ENCODE results near the gene PRH1. TPM values are rescaled to one million over a fixed set of nuclear protein-coding genes. Genes with fewer than 3 reads are reported as not detected.

Gene PRH1
- total and polyA plus RNA-seq, 8 donors = 1.5 to 77.6 (median 16.9) TPM

DNA sequence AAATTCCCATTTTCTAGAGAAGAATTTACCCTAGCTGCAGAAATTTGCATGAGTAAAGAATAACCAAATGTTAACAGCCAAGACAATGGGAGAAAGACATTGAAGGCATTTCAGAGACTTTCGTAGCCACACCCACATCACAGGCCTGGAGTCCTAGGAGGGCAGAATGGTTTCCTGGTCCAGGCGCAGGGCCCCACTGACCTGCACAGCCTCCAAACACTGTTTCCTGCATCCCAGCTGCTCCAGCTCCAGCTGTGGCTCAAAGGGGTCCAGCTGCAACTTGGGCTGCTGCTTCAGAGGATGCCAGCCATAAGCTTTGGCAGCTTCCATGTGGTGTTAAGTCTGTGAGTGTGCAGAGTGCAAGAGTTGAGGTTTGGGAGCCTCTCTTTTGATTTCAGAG lies 28.2 kb downstream of the PRH1 start:
- Histone ChIP-seq H3K27me3 (no peaks in the 10 kb centered on the region), H3K4me3 (no peak overlapping the region), H3K27ac (no peak overlapping the region), H3K4me1 (no peaks in the 10 kb centered on the region), H3K9me3 (peaks cover 6 to 33% (median 18%) of the 10 kb centered on the region in 4 donors), H3K36me3 (peaks cover 0 to 24% (median 18%) of the 10 kb centered on the region in 4 donors)
- no peak for DNase-seq
- intact Hi-C loops (cut with DNase I; ENCODE audit: low total_unique reads) = no loop called here
- no peak for TF ChIP-seq POLR2A (IDR thresholded peaks at IDR 0.05)
- TF ChIP-seq POLR2AphosphoS5 (IDR thresholded peaks at IDR 0.05) = no peak
- TF ChIP-seq EP300 (IDR thresholded peaks at IDR 0.05) = no peak
- TF ChIP-seq, protein P1, sequence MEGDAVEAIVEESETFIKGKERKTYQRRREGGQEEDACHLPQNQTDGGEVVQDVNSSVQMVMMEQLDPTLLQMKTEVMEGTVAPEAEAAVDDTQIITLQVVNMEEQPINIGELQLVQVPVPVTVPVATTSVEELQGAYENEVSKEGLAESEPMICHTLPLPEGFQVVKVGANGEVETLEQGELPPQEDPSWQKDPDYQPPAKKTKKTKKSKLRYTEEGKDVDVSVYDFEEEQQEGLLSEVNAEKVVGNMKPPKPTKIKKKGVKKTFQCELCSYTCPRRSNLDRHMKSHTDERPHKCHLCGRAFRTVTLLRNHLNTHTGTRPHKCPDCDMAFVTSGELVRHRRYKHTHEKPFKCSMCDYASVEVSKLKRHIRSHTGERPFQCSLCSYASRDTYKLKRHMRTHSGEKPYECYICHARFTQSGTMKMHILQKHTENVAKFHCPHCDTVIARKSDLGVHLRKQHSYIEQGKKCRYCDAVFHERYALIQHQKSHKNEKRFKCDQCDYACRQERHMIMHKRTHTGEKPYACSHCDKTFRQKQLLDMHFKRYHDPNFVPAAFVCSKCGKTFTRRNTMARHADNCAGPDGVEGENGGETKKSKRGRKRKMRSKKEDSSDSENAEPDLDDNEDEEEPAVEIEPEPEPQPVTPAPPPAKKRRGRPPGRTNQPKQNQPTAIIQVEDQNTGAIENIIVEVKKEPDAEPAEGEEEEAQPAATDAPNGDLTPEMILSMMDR (IDR thresholded peaks at IDR 0.05) = no peak
- 85 to 100% (median 92%) methylated on average over 2 of the region's 2 CpGs for WGBS, 5 donors

DNA sequence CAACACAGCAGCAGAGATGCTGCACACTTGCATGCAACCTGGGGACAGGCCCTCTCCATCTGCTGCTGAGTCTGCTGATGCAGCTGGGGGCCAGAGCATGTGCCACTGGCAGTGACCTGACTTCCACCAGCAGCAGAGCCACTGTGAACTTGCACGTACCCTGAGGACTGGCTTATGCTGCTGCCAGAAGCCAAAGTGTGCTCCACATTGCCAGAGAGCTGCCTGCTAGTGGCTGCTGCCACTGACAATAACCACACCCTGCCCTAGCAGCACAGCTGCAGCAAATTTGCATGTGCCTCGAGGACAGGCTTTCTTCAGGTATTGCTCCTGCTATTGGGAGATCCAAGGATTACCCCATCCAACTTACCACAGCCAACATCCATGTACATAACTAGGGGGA lies 30.3 kb downstream of the PRH1 start:
- no peak for TF ChIP-seq POLR2A (IDR thresholded peaks at IDR 0.05)
- TF ChIP-seq, protein P1 (IDR thresholded peaks at IDR 0.05) = no peak
- TF ChIP-seq EP300 (IDR thresholded peaks at IDR 0.05) = no peak
- no peak for TF ChIP-seq POLR2AphosphoS5 (IDR thresholded peaks at IDR 0.05)
- intact Hi-C loops (cut with DNase I; ENCODE audit: low total_unique reads) = no loop called here
- Histone ChIP-seq H3K4me3 (no peak overlapping the region), H3K27me3 (no peaks in the 10 kb centered on the region), H3K27ac (no peak overlapping the region), H3K36me3 (peaks cover 0 to 19% (median 13%) of the 10 kb centered on the region in 4 donors), H3K9me3 (peaks cover 6 to 30% (median 18%) of the 10 kb centered on the region in 4 donors), H3K4me1 (no peaks in the 10 kb centered on the region)
- WGBS, 5 donors = 60 to 89% (median 82%) methylated on average over 1 to 2 of the region's 2 CpGs
- no peak for DNase-seq

DNA sequence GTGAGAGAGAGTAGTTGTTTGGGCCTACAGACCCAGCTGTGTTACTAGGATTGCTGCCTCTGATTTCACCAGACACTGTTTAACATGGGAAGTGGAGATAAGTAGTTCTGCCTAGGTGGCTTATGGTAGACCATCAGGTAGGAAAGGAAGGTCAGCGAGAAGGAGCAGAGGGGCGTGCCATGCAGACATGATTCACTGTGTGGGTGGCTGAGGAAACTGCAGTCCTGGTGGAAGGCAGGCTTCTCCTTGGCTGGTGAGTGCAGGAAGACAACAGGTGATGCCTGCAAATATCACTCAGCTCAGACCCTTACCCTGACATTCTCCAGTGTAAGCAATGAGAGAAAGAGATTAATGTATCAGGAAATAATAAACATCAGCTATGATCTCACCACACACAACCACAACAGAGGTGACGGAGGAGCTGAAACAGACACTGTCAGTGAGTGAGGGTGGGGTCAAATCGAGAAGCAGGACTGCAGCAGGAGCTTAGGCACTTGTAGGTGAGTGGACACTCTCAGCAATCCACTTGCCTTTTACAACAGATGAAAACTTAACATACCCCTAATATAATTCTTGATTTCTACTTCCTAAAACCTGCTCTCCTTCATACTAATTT lies 32.7 kb downstream of the PRH1 start:
- TF ChIP-seq POLR2A (IDR thresholded peaks at IDR 0.05) (no peak), EP300 (IDR thresholded peaks at IDR 0.05) (no peak), POLR2AphosphoS5 (IDR thresholded peaks at IDR 0.05) (no peak)
- TF ChIP-seq, protein P1 (IDR thresholded peaks at IDR 0.05) = no peak
- H3K4me1 ChIP-seq = no peaks in the 10 kb centered on the region
- H3K4me3 ChIP-seq = no peak overlapping the region
- H3K27ac ChIP-seq = no peak overlapping the region
- no peaks in the 10 kb centered on the region for H3K27me3 ChIP-seq
- H3K9me3 ChIP-seq = peaks cover 6 to 10% (median 8%) of the 10 kb centered on the region in 4 donors
- intact Hi-C loops (cut with DNase I; ENCODE audit: low total_unique reads) = no loop called here
- WGBS, 5 donors = 82 to 89% (median 87%) methylated on average over 4 of the region's 4 CpGs
- H3K36me3 ChIP-seq = peaks cover 0 to 18% (median 16%) of the 10 kb centered on the region in 4 donors
- no peak for DNase-seq

DNA sequence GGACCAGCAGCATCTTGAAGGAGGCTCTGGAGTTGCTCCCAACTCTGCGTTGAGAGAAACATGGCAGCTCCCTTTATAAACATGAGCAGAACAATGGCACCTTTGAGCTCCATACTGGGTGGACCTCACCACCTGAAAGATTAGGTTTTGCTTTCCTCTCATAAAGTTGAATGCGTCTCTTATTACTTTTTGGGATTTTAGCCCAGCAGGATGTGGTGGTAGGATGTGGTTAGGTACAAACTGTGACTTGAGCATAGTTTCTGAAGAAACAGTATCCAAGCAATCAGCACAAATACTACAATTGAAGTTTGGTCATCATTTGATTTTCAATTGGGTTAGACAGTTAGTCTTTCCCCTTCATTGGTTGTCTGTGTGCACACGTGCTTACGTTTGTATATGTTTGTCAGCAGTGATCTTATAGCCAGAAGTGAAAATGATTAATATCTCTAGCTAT lies 34.6 kb downstream of the PRH1 start, which contains the start of gene PRR4:
PRR4 (minus strand) TSS at position 51 of the 454 bp plus-strand sequence; CDS start at position 13, 38 bp downstream.
- intact Hi-C loops (cut with DNase I; ENCODE audit: low total_unique reads) = no loop called here
- Histone ChIP-seq H3K9me3 (no peaks in the 10 kb centered on the region), H3K27ac (no peak within 1 kb of the TSS), H3K4me3 (no peak within 1 kb of the TSS), H3K4me1 (no peaks in the 10 kb centered on the region), H3K27me3 (no peaks in the 10 kb centered on the region), H3K36me3 (peaks cover 0 to 12% (median 9%) of the 10 kb centered on the region in 4 donors)
- TF ChIP-seq POLR2AphosphoS5 (IDR thresholded peaks at IDR 0.05) (no peak), EP300 (IDR thresholded peaks at IDR 0.05) (no peak), POLR2A (IDR thresholded peaks at IDR 0.05) (no peak)
- TF ChIP-seq, protein P1 (IDR thresholded peaks at IDR 0.05) = no peak
- DNase-seq = peak in 1 of 2 donors; percentile 6
- 54 to 74% (median 59%) methylated on average over 4 of the region's 4 CpGs for WGBS, 5 donors

Measured in stomach (tissue), 9 donors.